Measurements from ENCODE around the gene CHRNG.
"Not testable (repeated sequence)": the region's sequence is repeated elsewhere in the genome, so short reads cannot be mapped to it uniquely, and the experiment has no call there.

The CHRNG gene

GRCh38 chr2:232545511-232546375 lies 6.3 kb downstream of the CHRNG start:
- DNase-seq: no peak

GRCh38 chr2:232547991-232548390 lies 8.5 kb downstream of the CHRNG start:
- DNase-seq: no peak

- DNase-seq: no peak
These were observed 10.3 kb downstream of the CHRNG start for GRCh38 chr2:232549655-232550353.

GRCh38 chr2:232550354-232551249 lies 11.1 kb downstream of the CHRNG start, which contains the start of the genes EIF4E2 and TIGD1:
Gene EIF4E2 (plus strand): TSS chr2:232550689. CDS start chr2:232550725, 36 bp downstream.
Gene TIGD1 (minus strand): TSS chr2:232550557. CDS start chr2:232549882, 675 bp downstream.
- peak; percentile 97 for DNase-seq

GRCh38 chr2:232551250-232551638 lies 11.8 kb downstream of the CHRNG start:
- DNase-seq: no peak

GRCh38 chr2:232551776-232552175 lies 12.3 kb downstream of the CHRNG start:
- no peak for DNase-seq

- no peak for DNase-seq
These were observed 16.9 kb downstream of the CHRNG start for GRCh38 chr2:232556426-232556825.

- DNase-seq: no peak
These were observed 23.1 kb downstream of the CHRNG start for GRCh38 chr2:232562515-232563151.

GRCh38 chr2:232563580-232563979 lies 24.1 kb downstream of the CHRNG start:
- DNase-seq: no peak

- DNase-seq: no peak
These were observed 28.2 kb downstream of the CHRNG start for GRCh38 chr2:232567721-232568120.

GRCh38 chr2:232568161-232568560 lies 28.7 kb downstream of the CHRNG start:
- DNase-seq: no peak

GRCh38 chr2:232569541-232569940 lies 30.0 kb downstream of the CHRNG start:
- DNase-seq: no peak

GRCh38 chr2:232570481-232570880 lies 31.0 kb downstream of the CHRNG start:
- not testable (repeated sequence) for DNase-seq

- DNase-seq: no peak
These were observed 31.6 kb downstream of the CHRNG start for GRCh38 chr2:232571026-232571474.

GRCh38 chr2:232573042-232573441 lies 33.5 kb downstream of the CHRNG start:
- no peak for DNase-seq

GRCh38 chr2:232573771-232574435 lies 34.4 kb downstream of the CHRNG start:
- no peak for DNase-seq

- DNase-seq: no peak
These were observed 35.3 kb downstream of the CHRNG start for GRCh38 chr2:232574674-232575403.

- no peak for DNase-seq
These were observed 35.9 kb downstream of the CHRNG start for GRCh38 chr2:232575404-232575746.

- DNase-seq: no peak
These were observed 37.5 kb downstream of the CHRNG start for GRCh38 chr2:232576995-232577394.

- no peak for DNase-seq
These were observed 38.3 kb downstream of the CHRNG start for GRCh38 chr2:232577841-232578240.

GRCh38 chr2:232578626-232579025 lies 39.1 kb downstream of the CHRNG start:
- DNase-seq: no peak

Data from right forelimb (tissue), 1 donor.